Panc1 (cell line): ENCODE data around the gene LRRC47.

ENCODE experiments used
- CTCF ChIP-seq: fragments of 450-650 bp; IDR thresholded peaks from 2 replicates; pipeline ENCODE4 v1.5.1; 2017; ENCODE audit warnings: mild to moderate bottlenecking
- SIN3A ChIP-seq: IDR thresholded peaks from 2 replicates; pipeline ENCODE4 v1.6.1; 2012; ENCODE audit warnings: low read depth, mild to moderate bottlenecking, low read length, moderate library complexity, borderline replicate concordance; ENCODE audit not compliant: insufficient read depth

DNA sequence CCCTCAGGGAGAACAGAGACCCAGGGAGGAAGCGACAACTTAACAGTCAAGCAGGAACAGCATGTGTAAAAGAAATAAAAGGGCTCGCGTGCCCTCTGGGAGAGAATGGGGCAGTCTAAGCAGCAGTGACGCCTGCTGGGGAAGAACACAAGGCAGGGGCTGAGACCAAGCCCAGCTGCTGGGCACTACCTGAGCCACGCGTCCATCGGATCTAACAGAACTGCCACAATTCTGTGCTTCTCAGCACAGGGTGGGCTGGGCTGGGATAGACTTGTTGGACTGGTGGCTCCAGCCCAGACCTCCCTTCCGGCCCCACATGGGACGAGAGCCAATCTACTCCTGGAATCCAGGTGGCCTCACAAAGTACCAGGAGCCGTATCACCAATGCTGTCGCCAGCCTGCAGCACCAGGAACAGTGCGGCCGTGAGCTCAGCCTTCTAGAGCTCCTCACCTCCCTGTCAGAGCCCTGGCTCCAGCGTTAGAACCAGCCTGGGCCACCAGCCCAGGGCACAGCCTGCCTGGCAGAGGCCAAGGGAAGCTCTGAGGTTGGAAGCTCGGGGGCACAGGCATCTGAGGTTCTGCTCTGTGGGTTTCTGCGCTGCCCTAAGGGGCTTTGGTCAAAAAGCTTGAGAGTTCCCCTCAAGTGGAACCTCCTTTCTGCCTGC, 7.4 kb downstream of the LRRC47 start:
- TF ChIP-seq CTCF (no peak), SIN3A (no peak)
